ENCODE data around the gene TIGD3. TPM values are rescaled to one million over a fixed set of nuclear protein-coding genes. Genes with fewer than 3 reads are reported as not detected.

TIGD3 gene
- total and polyA plus RNA-seq, 2 of the 13 experiments (the other 11 are each of a cell fraction or from before 2014, with no cell fraction given), result 0.49 to 4.9 TPM

DNA sequence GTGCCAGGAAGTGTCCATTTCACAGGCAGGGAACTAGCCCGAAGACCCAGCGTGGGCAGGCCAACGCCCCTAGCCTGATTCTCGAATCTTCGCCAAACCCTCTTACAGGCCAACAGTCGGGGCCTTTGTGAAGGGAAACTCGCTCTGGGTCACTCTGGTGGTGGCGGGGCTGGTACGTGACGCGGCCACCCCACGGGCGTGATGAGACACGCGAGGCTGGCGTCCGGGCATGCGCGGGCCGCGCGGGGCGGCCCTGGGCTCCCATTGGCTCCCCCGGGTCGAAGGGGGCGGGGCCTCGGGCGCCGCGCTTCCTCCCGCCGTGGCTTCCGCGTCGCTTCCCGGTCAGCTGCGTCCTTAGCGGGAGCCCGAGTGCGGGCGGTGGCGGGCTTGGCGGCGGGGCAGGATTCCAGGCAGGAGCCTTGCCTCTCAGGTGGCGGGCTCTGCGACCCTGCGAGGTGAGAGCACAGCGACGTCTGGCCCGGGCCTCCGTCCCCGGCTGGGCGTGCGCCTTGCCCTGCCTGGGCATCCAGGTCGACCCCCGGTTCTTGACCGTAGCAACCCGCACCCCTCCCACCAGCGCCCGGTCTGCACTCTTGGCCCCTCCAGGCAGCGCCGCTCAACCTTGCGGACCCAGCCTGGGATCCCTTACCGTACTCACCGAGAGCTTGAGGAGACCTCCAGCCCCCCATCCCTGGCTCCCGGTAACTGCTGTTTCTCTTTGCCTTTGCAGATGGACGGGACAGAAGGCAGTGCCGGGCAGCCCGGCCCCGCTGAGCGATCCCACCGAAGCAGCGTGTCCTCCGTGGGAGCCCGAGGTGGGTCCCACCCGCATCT lies 32.0 kb downstream of the TIGD3 start, which contains the start of gene FRMD8 (continued):
- TF ChIP-seq ZNF652 (CRISPR knock-in tag; IDR thresholded peaks at IDR 0.05; ENCODE audit: borderline replicate concordance, low read depth) (no peak), ZNF747 (CRISPR knock-in tag; IDR thresholded peaks at IDR 0.05; ENCODE audit: borderline replicate concordance) (no peak; the same call in 1 of the 2 replicates), GZF1 (CRISPR knock-in tag; IDR thresholded peaks at IDR 0.05) (no peak), ZNF879 (CRISPR knock-in tag; IDR thresholded peaks at IDR 0.05) (no peak), GABPB1 (CRISPR knock-in tag; IDR thresholded peaks at IDR 0.05) (peak; percentile 85), SIN3A (IDR thresholded peaks at IDR 0.05; ENCODE audit: borderline replicate concordance, low read depth, low read length) (peak; percentile 89; the same call in 1 of the 2 replicates), ARID2 (CRISPR knock-in tag; IDR thresholded peaks at IDR 0.05; ENCODE audit: borderline replicate concordance) (peak; percentile 65; the same call in 1 of the 2 replicates), ZNF605 (CRISPR knock-in tag; IDR thresholded peaks at IDR 0.05) (peak; percentile 71), CAMTA2 (CRISPR knock-in tag; IDR thresholded peaks at IDR 0.05; ENCODE audit: borderline replicate concordance) (peak; percentile 86; the same call in 1 of the 2 replicates), ZNF782 (CRISPR knock-in tag; IDR thresholded peaks at IDR 0.05; ENCODE audit: borderline replicate concordance) (no peak), ELF1 (CRISPR knock-in tag; IDR thresholded peaks at IDR 0.05) (0 out of 2 replicates have a peak, but pooled peaks have one; percentile 64), ZNF543 (CRISPR knock-in tag; IDR thresholded peaks at IDR 0.05) (peak; percentile 71), EP300 (IDR thresholded peaks at IDR 0.05; ENCODE audit: low read depth in 2 of 2, low read length in 2 of 2) (no peak), EP300 (CRISPR knock-in tag; IDR thresholded peaks at IDR 0.05; ENCODE audit: borderline replicate concordance) (no peak), SRY (CRISPR knock-in tag; IDR thresholded peaks at IDR 0.05) (peak; percentile 77; the same call in 1 of the 2 replicates), ZEB1 (IDR thresholded peaks at IDR 0.05; ENCODE audit: insufficient replicate concordance, low read depth) (no peak), SKI (IDR thresholded peaks at IDR 0.05; ENCODE audit: partially characterized antibody) (no peak), SYNCRIP (IDR thresholded peaks at IDR 0.05; ENCODE audit: insufficient read depth, low read depth, low read length) (no peak), ZBTB4 (CRISPR knock-in tag; IDR thresholded peaks at IDR 0.05; ENCODE audit: borderline replicate concordance) (no peak), KDM2A (CRISPR knock-in tag; IDR thresholded peaks at IDR 0.05; ENCODE audit: borderline replicate concordance, low read depth) (peak; percentile 45)
- TF ChIP-seq, protein P1, sequence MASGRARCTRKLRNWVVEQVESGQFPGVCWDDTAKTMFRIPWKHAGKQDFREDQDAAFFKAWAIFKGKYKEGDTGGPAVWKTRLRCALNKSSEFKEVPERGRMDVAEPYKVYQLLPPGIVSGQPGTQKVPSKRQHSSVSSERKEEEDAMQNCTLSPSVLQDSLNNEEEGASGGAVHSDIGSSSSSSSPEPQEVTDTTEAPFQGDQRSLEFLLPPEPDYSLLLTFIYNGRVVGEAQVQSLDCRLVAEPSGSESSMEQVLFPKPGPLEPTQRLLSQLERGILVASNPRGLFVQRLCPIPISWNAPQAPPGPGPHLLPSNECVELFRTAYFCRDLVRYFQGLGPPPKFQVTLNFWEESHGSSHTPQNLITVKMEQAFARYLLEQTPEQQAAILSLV (CRISPR knock-in tag; IDR thresholded peaks at IDR 0.05; ENCODE audit: borderline replicate concordance), result peak; percentile 78
